Measurements from ENCODE around the gene SLC22A23.

The SLC22A23 gene

DNA sequence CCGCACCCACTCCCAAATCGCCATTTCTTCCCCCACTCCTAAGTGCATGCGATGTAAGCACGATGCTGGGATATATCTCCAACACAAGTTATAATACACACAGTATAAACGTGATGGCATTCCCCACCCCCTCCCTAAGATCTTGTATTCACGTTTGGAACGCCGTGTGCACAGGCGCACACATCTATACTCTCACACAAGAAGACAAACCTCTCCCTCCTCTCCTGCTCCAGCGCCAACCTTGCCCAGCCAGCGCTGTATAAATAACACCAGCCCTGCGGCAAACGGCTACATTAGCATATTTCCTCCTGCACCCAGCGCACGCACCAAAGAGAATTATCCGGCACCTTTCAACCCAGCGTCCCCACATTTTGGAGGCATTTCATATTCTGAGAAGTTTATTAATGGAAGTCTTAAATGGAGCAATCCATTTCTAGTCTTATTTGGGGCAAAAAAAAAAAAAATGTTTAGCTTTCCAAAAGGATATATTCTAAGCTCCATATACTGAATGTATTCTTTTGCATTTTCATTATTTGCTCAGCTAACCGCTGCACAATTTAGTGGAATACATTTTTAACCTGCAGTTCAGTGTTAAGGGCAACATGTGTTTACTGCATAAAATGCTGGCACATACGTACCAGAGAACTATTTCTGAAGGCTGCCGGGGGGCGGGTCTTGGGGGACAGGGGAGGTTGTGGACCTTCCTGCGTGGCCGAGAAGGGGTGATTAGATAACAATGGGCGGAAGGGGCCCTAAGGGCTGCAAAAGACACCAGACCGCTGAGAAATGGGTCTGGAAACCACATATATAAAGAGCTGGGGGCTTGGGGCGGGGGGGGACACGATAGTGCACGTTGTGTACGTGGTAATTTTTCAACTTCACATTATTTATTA is 1.1 kb upstream of the SLC22A23 start:
- DNase-seq (ENCODE audit: insufficient read length, low spot score) = no peak
- no peak for FAIRE-seq

DNA sequence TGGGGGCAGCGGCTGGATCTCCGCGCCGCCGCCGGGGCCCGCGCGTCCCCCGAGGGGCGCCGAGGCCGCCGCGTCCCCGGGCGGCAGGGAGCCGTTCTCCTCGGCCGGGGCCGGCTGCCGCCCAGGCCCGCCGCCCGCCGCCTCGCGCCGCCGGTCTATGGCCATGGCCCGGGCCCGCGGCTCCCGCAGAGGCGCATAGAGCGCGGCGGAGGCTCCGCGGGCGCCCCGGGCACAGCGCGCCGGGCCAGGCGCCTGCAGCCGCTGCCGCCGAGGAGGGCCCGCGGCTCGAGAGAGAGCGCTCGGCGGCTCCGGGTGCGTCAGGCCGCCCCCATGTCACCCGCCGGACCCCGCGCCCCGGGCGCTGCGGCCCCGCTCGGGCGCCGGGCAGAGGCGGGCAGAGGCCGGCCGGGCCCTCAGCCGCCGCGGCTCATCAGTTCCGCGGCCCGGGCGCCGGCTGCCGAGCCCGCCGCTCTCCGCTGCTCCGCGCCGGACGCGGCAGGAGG is 404 bp downstream of the SLC22A23 start:
- TF ChIP-seq, protein P1, sequence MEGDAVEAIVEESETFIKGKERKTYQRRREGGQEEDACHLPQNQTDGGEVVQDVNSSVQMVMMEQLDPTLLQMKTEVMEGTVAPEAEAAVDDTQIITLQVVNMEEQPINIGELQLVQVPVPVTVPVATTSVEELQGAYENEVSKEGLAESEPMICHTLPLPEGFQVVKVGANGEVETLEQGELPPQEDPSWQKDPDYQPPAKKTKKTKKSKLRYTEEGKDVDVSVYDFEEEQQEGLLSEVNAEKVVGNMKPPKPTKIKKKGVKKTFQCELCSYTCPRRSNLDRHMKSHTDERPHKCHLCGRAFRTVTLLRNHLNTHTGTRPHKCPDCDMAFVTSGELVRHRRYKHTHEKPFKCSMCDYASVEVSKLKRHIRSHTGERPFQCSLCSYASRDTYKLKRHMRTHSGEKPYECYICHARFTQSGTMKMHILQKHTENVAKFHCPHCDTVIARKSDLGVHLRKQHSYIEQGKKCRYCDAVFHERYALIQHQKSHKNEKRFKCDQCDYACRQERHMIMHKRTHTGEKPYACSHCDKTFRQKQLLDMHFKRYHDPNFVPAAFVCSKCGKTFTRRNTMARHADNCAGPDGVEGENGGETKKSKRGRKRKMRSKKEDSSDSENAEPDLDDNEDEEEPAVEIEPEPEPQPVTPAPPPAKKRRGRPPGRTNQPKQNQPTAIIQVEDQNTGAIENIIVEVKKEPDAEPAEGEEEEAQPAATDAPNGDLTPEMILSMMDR (IDR thresholded peaks at IDR 0.05; ENCODE audit: insufficient read depth, missing control alignments) = no peak

More for the DNA sequence above, 1.1 kb upstream of the SLC22A23 start:
- TF ChIP-seq, protein P1 (IDR thresholded peaks at IDR 0.05; ENCODE audit: insufficient read depth, missing control alignments) = no peak

DNA sequence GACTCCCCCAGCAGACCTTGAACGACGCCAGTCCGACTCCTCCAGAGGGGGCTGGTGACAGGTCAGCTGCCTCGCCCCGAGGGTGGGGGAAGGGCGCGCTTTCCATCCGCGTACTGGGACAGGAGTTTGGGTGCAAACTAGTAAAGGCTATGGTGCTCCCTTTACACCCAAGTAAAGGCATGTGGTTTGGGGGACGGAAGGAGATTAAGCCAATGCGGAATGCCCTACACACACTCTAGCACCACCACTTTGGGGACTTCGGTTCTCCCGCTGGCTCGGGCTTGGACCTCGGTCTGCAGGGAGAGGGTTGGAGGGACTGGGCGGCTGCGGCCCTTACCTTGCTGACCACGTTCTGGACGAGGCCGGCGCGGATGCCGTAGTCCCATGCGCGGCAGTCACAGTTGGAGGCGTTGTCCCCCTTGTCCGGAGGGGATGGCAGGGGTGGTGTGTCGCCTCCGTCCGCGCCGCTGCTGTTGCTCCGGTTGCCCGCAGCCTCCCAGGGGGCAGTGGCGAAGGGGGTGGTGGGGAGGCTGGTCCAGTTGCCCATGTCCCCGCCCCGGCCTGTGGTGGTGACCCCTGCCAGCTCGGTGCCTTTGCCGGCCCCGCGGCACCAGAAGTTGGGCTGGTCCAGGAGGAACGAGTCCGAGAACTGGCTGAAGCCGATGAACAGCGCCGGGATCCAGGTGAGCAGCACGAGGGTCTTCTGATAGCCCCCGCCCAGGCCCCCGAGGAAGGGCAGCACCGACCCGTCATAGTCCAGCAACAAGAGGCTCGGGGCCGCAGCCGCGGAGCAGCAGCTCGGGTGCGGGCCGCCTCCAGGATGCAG is 1.1 kb downstream of the SLC22A23 start:
- TF ChIP-seq, protein P1 (IDR thresholded peaks at IDR 0.05; ENCODE audit: insufficient read depth, missing control alignments) = no peak
- no peak for FAIRE-seq
- DNase-seq (ENCODE audit: insufficient read length, low spot score) = no peak

More for the DNA sequence above, 404 bp downstream of the SLC22A23 start:
- FAIRE-seq = no peak
- no peak for DNase-seq (ENCODE audit: insufficient read length, low spot score)

DNA sequence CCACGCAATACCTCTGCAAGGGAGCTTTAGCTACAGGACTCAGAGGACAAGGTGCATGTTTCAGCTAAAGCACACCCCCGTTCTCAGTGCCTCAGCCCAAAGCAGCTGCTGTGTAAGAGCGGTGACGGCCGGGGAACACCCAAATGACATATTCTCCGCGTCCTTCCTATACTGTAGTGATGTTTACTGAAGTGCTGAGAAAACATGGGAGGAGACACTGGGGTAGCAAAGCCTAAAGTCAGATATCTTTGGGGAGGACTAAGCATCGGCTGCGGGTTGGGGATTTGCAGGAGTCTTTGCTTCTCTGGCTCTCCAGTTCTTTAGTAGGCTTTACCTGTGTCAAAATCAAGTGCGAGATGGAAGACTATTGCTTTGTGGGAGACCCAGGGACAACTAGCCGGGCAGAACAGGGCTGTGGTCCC is 1.7 kb downstream of the SLC22A23 start:
- TF ChIP-seq, protein P1 (IDR thresholded peaks at IDR 0.05; ENCODE audit: insufficient read depth, missing control alignments) = no peak
- DNase-seq (ENCODE audit: insufficient read length, low spot score) (no peak), FAIRE-seq (no peak)

DNA sequence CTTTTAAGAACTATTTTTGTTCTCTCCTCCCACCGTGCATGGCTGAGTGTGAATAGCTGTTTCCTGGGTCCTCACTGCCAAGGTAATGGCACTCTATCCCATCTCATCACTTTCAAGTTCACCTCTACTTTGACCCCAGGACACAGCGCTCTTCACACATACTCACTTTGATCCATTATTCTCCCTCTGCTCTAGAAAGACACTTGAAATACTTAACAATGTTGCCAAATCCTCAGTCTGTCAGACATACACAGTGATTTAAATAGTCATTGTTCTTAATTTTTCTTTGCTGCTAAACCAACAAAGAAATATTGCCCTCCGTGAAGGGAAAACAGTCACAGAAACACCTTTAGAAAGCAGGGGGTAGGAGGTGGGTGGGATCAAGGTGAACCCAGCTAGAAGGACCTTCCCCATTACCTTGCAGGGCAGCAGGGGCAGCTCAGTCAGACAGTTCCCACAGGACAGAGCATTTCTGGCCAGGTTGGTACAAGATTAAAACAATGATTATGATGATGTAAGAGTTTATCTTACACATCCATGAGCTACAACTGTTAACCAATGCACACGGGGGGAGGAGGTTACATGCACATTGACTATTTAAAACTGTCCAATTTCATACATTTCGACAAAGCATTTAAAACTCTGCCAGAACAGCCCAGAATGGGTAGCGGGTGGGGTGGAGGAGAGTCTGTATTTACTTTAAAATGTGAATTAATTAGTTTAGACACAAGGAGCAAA is 2.4 kb downstream of the SLC22A23 start:
- TF ChIP-seq, protein P1 (IDR thresholded peaks at IDR 0.05; ENCODE audit: insufficient read depth, missing control alignments) = no peak
- FAIRE-seq (no peak), DNase-seq (ENCODE audit: insufficient read length, low spot score) (no peak)

DNA sequence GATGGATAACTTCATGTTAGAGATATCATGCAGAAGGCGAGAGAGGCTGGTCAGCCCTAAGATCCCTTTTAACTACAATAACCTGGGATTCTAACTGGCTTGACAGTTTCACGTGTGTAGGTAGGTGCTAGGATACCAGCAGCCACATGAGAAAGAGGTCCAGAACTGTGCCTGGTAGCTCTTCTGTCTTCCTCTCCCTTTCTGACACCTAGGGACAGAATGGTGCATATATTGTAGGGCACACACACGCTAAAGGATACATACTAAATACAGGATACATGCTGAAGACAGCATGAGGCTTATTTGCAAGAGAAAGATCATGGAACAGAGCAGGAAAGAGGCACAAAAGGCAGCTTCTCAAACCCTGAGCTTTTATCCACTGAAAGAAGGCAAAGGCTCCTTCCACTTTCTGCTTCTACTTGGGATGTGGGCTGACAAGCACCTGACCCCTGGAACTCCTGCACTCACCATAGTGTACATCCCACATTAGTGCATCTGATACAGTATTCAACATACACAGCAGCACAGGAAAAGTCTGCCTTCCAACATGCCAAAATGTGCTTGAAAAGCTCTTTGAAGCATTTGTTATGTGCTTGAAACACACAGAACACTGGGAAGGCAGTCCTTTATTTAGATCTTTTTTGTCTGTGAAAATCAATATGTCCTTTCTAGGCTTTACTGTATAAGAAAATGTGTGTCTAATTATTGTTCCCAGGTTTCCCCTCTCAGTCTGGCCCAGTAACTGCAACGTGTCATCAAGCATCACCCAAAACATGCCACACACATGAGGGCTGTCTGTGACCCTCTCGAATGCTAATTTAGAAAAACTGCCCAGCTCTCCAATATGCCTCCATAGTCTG is 3.2 kb downstream of the SLC22A23 start:
- FAIRE-seq = no peak
- TF ChIP-seq, protein P1 (IDR thresholded peaks at IDR 0.05; ENCODE audit: insufficient read depth, missing control alignments) = no peak
- DNase-seq (ENCODE audit: insufficient read length, low spot score) = no peak

Data from D721Med (cell line).